Body of pancreas (tissue), 4 donors: ENCODE results near the gene SRRM4. TPM values are rescaled to one million over a fixed set of nuclear protein-coding genes. Genes with fewer than 3 reads are reported as not detected.

Experiments
- ATAC-seq: fragments of 150-250 bp; one replicate; pipeline ENCODE4 v1.9.1; 2016
- DNase-seq, 4 donors: peaks; one replicate each; pipeline ENCODE4 v3.0.0-alpha.2; 2019
- H3K27ac ChIP-seq, 4 donors: fragments of 200-600 bp; sonication (generic); 1 replicate in 3 of 4; 2 replicates in 1 of 4; pipeline versions ENCODE4 v1.5.1 to v1.6.1; 2016 to 2019; ENCODE audit warnings: mild to moderate bottlenecking in 1 of 4, mixed read lengths in 1 of 4, moderate library complexity in 1 of 4
- H3K27me3 ChIP-seq, 2 donors: fragments of 200-600 bp; sonication (generic); one replicate each; pipeline ENCODE4 v1.6.0; 2016; ENCODE audit warnings: mild to moderate bottlenecking in 1 of 2
- H3K36me3 ChIP-seq, 2 donors: fragments of 200-600 bp; sonication (generic); replicated peaks in 1 of 2; 2 replicates each; pipeline ENCODE4 v1.5.1; 2016; ENCODE audit warnings: low read depth in 2 of 2; ENCODE audit not compliant: insufficient read depth in 1 of 2
- H3K4me1 ChIP-seq: fragments of 200-600 bp; sonication (generic); one replicate; pipeline ENCODE4 v1.6.0; 2016
- H3K4me3 ChIP-seq, 2 donors: fragments of 200-600 bp; sonication (generic); 1 replicate in 1 of 2; 2 replicates in 1 of 2; pipeline ENCODE4 v1.5.1; 2016 to 2019
- H3K9me3 ChIP-seq, 3 donors: fragments of 200-600 bp; sonication (generic); 1 replicate in 2 of 3; 2 replicates in 1 of 3; pipeline ENCODE4 v1.5.1; 2016
- CTCF ChIP-seq, 7 experiments: fragments of 450-650 bp in 4 of 7; fragments of 200-600 bp in 3 of 7; sonication (generic) in 3 of 7; IDR thresholded peaks; one replicate each; pipeline ENCODE4 v1.5.1; 2016 to 2019; ENCODE audit warnings: antibody characterized with exemption in 7 of 7
- POLR2A ChIP-seq, 3 donors: fragments of 450-650 bp; IDR thresholded peaks; one replicate each; pipeline ENCODE4 v1.6.1; 2016; ENCODE audit warnings: antibody characterized with exemption in 3 of 3, mild to moderate bottlenecking in 2 of 3
- WGBS, 2 donors: methylation state at CpG; one replicate each; pipeline ENCODE4 v1.1.5; 2017; 5-methylcytosine and 5-hydroxymethylcytosine counted together
- intact Hi-C: fragments of 100-400 bp; cut with DNase I; formaldehyde crosslinking; loops from one replicate; pipeline ENCODE4 v1.15.1; 2023
- total RNA-seq, 2 donors: library from RNA; depleted of rRNA; stranded (reverse); fragments of >200 nt; gene quantifications; one replicate each; pipeline ENCODE4 v1.1.0, GENCODE V29; 2016

Gene SRRM4
- total RNA-seq, 2 donors from 2014 or later: not detected

GRCh38 chr12:119204131-119204530, 222.8 kb downstream of the SRRM4 start:
- TF ChIP-seq POLR2A (IDR thresholded peaks at IDR 0.05): no peak
- no peak for TF ChIP-seq CTCF (IDR thresholded peaks at IDR 0.05)
- no peaks in the 10 kb centered on the region for H3K9me3 ChIP-seq
- intact Hi-C loops: no loop called here
- no peaks in the 10 kb centered on the region for H3K36me3 ChIP-seq
- no peak overlapping the region for H3K4me3 ChIP-seq
- H3K4me1 ChIP-seq: no peaks in the 10 kb centered on the region
- DNase-seq: no peak
- no peak for ATAC-seq
- WGBS, 2 donors: 40 to 45% methylated on average over 2 of the region's 2 CpGs
- H3K27ac ChIP-seq: no peak overlapping the region
- no peaks in the 10 kb centered on the region for H3K27me3 ChIP-seq

- no peak overlapping the region for H3K4me3 ChIP-seq
- H3K36me3 ChIP-seq: no peaks in the 10 kb centered on the region
- no peaks in the 10 kb centered on the region for H3K9me3 ChIP-seq
- intact Hi-C loops: no loop called here
- ATAC-seq (no peak), DNase-seq (no peak)
- TF ChIP-seq POLR2A (IDR thresholded peaks at IDR 0.05) (no peak), CTCF (IDR thresholded peaks at IDR 0.05) (no peak)
- whole genome bisulfite sequencing, 2 donors: 75 to 77% methylated on average over 7 of the region's 7 CpGs
- H3K27ac ChIP-seq: no peak overlapping the region
- no peaks in the 10 kb centered on the region for H3K4me1 ChIP-seq
- no peaks in the 10 kb centered on the region for H3K27me3 ChIP-seq
Observed at GRCh38 chr12:119204671-119205285, 223.4 kb downstream of the SRRM4 start.

- no peak for ATAC-seq
- DNase-seq: no peak
- Histone ChIP-seq H3K36me3 (no peaks in the 10 kb centered on the region), H3K9me3 (no peaks in the 10 kb centered on the region), H3K27ac (no peak overlapping the region), H3K4me1 (no peaks in the 10 kb centered on the region), H3K4me3 (no peak overlapping the region), H3K27me3 (no peaks in the 10 kb centered on the region)
- intact Hi-C loops: no loop called here
- TF ChIP-seq POLR2A (IDR thresholded peaks at IDR 0.05): no peak
- no peak for TF ChIP-seq CTCF (IDR thresholded peaks at IDR 0.05)
- 60% methylated on average over 8 of the region's 8 CpGs for WGBS, 2 donors
Observed at GRCh38 chr12:119206348-119207062, 225.2 kb downstream of the SRRM4 start.

GRCh38 chr12:119207063-119207560, 225.8 kb downstream of the SRRM4 start:
- no peak overlapping the region for H3K27ac ChIP-seq
- H3K27me3 ChIP-seq: no peaks in the 10 kb centered on the region
- no peaks in the 10 kb centered on the region for H3K9me3 ChIP-seq
- H3K4me1 ChIP-seq: no peaks in the 10 kb centered on the region
- TF ChIP-seq POLR2A (IDR thresholded peaks at IDR 0.05) (no peak), CTCF (IDR thresholded peaks at IDR 0.05) (no peak)
- intact Hi-C loops: no loop called here
- no peak overlapping the region for H3K4me3 ChIP-seq
- DNase-seq (no peak), ATAC-seq (no peak)
- 88 to 98% methylated on average over 2 of the region's 2 CpGs for WGBS, 2 donors
- no peaks in the 10 kb centered on the region for H3K36me3 ChIP-seq
